Measurements from ENCODE around the gene THSD7B. TPM values are rescaled to one million over a fixed set of nuclear protein-coding genes. Genes with fewer than 3 reads are reported as not detected.

Gene THSD7B
- total and polyA plus RNA-seq, 3 donors from 2014 or later, result 0.87 to 2.1 (median 1.1) TPM

- Histone ChIP-seq H3K27me3 (no peaks in the 10 kb centered on the region), H3K4me3 (no peak overlapping the region), H3K4me1 (no peaks in the 10 kb centered on the region), H3K27ac (no peak overlapping the region), H3K36me3 (ENCODE audit: low read depth, missing control alignments) (no peaks in the 10 kb centered on the region), H3K9me3 (no peaks in the 10 kb centered on the region)
- no peak for DNase-seq
- TF ChIP-seq, protein P1, sequence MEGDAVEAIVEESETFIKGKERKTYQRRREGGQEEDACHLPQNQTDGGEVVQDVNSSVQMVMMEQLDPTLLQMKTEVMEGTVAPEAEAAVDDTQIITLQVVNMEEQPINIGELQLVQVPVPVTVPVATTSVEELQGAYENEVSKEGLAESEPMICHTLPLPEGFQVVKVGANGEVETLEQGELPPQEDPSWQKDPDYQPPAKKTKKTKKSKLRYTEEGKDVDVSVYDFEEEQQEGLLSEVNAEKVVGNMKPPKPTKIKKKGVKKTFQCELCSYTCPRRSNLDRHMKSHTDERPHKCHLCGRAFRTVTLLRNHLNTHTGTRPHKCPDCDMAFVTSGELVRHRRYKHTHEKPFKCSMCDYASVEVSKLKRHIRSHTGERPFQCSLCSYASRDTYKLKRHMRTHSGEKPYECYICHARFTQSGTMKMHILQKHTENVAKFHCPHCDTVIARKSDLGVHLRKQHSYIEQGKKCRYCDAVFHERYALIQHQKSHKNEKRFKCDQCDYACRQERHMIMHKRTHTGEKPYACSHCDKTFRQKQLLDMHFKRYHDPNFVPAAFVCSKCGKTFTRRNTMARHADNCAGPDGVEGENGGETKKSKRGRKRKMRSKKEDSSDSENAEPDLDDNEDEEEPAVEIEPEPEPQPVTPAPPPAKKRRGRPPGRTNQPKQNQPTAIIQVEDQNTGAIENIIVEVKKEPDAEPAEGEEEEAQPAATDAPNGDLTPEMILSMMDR (IDR thresholded peaks at IDR 0.05), result no peak
- intact Hi-C loops (cut with DNase I; ENCODE audit: low total_unique reads), result no loop called here
Observed at GRCh38 chr2:137107904-137108303, 342.6 kb downstream of the THSD7B start.

- no peak overlapping the region for H3K4me3 ChIP-seq
- H3K4me1 ChIP-seq, result no peaks in the 10 kb centered on the region
- intact Hi-C loops (cut with DNase I; ENCODE audit: low total_unique reads), result no loop called here
- no peak for DNase-seq
- no peaks in the 10 kb centered on the region for H3K36me3 ChIP-seq (ENCODE audit: low read depth, missing control alignments)
- TF ChIP-seq, protein P1 (IDR thresholded peaks at IDR 0.05), result no peak
- TF ChIP-seq POLR2A (IDR thresholded peaks at IDR 0.05), result no peak
- H3K27me3 ChIP-seq, result no peaks in the 10 kb centered on the region
- H3K27ac ChIP-seq, result no peak overlapping the region
- no peaks in the 10 kb centered on the region for H3K9me3 ChIP-seq
- 51 to 52% methylated on average over 5 of the region's 5 CpGs for WGBS, 2 donors
Observed at GRCh38 chr2:137111896-137112295, 346.6 kb downstream of the THSD7B start.

GRCh38 chr2:137115081-137115794, 349.9 kb downstream of the THSD7B start:
- DNase-seq, result no peak
- WGBS, 2 donors, result 80 to 87% methylated on average over 10 of the region's 10 CpGs

DNA sequence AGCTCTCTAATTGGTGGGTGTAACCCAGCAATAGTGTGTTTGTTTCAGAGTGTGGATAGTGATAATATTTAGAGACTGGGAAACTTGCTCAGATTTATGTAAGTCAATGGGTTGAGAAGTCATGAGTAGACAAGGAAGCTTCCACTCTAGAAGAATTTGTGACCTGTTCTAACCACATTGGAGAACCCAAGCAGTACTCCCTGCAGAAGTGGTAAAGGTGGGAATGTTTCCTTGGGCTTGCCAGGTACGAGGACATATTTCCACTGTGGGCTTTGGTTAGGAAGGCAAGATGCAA, 350.4 kb downstream of the THSD7B start:
- no peak overlapping the region for H3K4me3 ChIP-seq
- H3K4me1 ChIP-seq, result no peaks in the 10 kb centered on the region
- no peak overlapping the region for H3K27ac ChIP-seq
- TF ChIP-seq POLR2A (IDR thresholded peaks at IDR 0.05), result no peak
- TF ChIP-seq, protein P1 (IDR thresholded peaks at IDR 0.05), result no peak
- intact Hi-C loops (cut with DNase I; ENCODE audit: low total_unique reads), result no loop called here
- H3K27me3 ChIP-seq, result no peaks in the 10 kb centered on the region
- WGBS, 2 donors, result 90 to 94% methylated on average over 1 of the region's 1 CpG
- DNase-seq, result no peak
- no peaks in the 10 kb centered on the region for H3K9me3 ChIP-seq
- H3K36me3 ChIP-seq (ENCODE audit: low read depth, missing control alignments), result no peaks in the 10 kb centered on the region

More at GRCh38 chr2:137115081-137115794, 349.9 kb downstream of the THSD7B start:
- Histone ChIP-seq H3K4me3 (no peak overlapping the region), H3K27me3 (no peaks in the 10 kb centered on the region), H3K27ac (no peak overlapping the region), H3K4me1 (no peaks in the 10 kb centered on the region), H3K9me3 (no peaks in the 10 kb centered on the region), H3K36me3 (ENCODE audit: low read depth, missing control alignments) (no peaks in the 10 kb centered on the region)
- intact Hi-C loops (cut with DNase I; ENCODE audit: low total_unique reads), result no loop called here
- TF ChIP-seq POLR2A (IDR thresholded peaks at IDR 0.05), result no peak
- TF ChIP-seq, protein P1 (IDR thresholded peaks at IDR 0.05), result no peak

- H3K4me3 ChIP-seq, result no peak overlapping the region
- H3K4me1 ChIP-seq, result no peaks in the 10 kb centered on the region
- TF ChIP-seq POLR2A (IDR thresholded peaks at IDR 0.05), result no peak
- TF ChIP-seq, protein P1 (IDR thresholded peaks at IDR 0.05), result no peak
- H3K9me3 ChIP-seq, result no peaks in the 10 kb centered on the region
- intact Hi-C loops (cut with DNase I; ENCODE audit: low total_unique reads), result no loop called here
- no peaks in the 10 kb centered on the region for H3K36me3 ChIP-seq (ENCODE audit: low read depth, missing control alignments)
- no peaks in the 10 kb centered on the region for H3K27me3 ChIP-seq
- H3K27ac ChIP-seq, result no peak overlapping the region
- no peak for DNase-seq
Observed at GRCh38 chr2:137117385-137117784, 352.0 kb downstream of the THSD7B start.
